HG03139 (cell line): ENCODE data around the gene METTL15.
"Not testable (repeated sequence)": the region's sequence is repeated elsewhere in the genome, so short reads cannot be mapped to it uniquely, and the experiment has no call there.

Experiments
- ATAC-seq: cut with Tn5 transposase; IDR thresholded peaks from one replicate; pipeline ENCODE4 v1.9.1; 2021; ENCODE audit not compliant: unreplicated experiment

The METTL15 gene

DNA sequence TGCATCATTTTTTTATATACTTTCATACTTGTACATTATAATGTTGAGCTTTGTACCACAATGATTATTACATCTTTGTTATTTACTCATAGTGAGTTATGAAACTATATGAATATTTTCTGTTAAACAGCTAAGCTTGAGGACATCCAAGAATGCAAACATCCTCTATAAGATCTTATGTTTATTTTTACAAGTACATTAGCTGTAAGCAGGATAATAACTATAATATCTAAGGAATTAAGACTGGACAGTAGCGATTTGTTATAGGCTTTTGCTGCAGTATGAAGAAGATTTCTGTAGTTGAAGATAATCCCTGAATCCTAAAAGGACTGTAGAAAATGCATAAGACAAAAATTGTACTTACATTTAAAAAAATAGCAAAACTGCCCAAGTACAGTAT lies 176.0 kb downstream of the METTL15 start:
- ATAC-seq: no peak

DNA sequence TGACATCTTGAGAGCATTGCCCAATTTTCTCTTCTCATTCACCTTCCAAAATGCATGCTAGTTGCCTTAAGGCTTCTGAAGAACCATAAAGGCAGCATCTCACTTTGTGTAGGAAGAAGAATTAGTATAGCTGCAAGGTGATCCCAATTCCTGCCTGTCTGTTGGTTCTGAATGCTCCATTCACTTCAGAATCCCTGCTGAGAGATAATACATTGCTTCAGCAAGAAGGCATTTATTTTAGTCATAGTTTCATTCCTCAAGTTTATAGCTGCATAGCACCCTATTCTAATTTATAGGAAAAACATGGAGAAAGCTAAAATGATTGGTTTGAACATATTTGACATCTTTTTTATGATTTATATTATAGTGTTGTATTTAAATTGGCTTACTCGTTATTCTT lies 181.3 kb downstream of the METTL15 start:
- no peak for ATAC-seq

DNA sequence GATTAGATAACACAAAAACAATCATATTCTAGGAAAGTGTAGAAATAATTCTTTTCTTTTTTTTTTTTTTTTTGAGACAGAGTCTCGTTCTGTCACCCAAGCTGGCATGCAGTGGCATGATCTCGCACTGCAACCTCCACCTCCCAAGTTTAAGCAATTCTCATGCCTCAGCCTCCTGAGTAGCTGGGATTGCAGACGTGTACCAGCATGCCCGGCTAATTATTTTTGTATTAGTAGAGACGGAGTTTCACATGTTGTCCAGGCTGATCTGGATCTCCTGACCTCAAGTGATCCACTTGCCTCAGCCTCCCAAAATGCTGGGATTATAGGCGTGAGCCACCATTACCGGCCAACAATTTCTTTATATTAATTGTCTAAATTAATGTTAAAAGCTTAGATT lies 182.8 kb downstream of the METTL15 start:
- ATAC-seq: not testable (repeated sequence)

DNA sequence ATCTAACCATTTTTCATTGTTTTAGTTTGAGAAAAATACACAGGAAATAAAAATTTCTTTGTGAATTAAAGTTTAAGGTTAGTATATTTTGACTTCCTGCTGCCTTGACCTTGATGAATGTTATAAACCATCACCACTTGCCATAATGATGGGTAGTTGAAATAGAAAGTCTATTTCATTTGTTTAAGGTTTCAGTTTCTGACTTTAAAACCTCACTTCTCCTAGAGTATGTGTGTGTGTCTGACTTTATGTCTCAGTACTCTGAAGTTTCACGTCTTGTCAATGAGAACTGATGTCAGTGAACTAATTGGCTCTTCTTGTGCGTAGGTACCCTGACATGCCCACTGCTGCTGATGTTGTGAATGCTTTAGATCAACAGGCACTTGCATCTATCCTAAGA lies 188.2 kb downstream of the METTL15 start:
- ATAC-seq: peak; percentile 90

DNA sequence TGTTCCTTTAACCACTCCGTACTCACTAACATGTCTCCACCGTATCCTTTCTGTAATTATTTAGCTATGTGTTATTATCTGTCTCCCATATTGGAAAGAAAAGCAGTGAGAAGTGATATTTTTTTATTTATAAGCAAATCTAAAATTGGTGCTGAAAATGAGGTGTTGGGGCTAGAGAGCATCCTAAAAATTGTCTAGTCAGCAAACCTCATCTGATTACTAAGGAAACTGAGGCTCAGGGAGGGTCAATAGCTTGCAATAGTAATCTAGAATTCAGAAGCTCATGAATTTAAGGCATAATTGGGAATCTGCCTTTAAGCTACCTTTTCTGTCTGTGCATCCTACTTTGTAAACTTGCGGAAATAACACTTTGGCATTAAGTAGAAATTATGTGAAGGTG lies 190.0 kb downstream of the METTL15 start:
- no peak for ATAC-seq

DNA sequence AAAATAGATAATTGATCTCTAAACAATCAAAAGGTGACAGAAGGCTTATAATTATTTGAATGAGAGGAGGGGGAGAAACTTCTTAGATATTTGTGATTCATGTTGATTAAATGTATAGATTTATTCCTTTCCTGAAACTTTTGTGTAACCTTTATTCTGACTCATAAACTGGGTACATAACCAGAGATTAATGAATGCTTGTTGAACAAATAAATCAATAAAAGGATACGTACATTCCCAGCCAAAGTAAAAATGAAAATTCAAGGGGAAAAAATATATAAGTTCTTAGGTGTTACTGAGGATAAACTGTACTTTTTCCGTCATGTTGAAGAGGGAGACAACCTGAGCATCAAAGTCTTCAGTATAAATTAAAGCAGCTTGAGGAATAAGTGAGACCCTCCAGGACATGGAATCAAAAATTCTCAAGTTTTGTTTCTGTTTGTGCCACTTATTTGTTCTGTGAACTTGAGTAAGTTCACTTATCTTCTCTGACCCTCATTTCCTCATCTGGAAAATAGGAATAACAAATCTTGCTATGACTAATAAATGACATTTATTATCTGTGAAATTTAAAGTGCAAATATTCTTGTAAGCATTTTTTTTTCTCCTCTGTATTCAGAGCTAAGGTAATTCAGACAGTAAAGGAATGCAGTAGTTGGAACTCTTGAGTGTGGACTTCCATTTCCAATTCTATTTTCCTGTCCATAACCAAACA lies 195.4 kb downstream of the METTL15 start:
- ATAC-seq: no peak

DNA sequence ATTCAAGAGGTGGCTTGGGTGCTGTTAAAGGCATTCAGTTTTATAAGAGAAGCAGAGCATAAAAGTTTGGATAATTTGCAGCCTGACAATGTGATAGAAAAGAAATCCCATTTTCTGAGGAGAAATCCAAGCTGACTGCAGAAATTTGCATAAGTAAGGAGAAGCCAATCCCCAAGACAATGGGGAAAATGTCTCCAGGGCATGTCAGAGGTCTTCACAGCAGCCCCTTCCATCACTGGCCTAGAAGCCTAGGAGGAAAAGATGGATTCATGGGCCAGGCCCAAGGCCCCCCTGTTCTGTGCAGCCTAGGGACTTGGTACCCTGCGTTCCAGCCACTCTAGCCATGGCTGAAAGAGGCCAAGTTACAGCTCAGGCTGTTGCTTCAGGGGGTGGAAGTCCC lies 207.3 kb downstream of the METTL15 start:
- no peak for ATAC-seq

DNA sequence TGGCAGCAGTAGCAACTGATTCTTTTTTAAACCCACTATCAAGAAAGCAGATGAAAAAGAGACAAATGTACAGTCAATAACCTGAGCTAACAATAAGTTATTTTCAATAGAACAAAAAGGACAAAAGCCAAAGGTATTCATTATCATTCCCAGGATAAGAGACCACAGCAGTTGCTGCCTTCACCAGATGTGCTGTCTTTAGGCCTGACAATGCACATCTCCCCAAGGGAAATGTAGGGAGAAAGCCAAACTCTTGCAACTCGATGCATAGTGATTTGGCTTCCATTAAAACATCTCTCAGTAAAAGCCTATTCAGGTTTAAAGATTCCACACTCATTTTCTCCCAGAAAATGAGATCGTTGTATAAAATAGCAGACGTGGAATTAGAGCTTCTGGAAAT lies 210.7 kb downstream of the METTL15 start:
- no peak for ATAC-seq

DNA sequence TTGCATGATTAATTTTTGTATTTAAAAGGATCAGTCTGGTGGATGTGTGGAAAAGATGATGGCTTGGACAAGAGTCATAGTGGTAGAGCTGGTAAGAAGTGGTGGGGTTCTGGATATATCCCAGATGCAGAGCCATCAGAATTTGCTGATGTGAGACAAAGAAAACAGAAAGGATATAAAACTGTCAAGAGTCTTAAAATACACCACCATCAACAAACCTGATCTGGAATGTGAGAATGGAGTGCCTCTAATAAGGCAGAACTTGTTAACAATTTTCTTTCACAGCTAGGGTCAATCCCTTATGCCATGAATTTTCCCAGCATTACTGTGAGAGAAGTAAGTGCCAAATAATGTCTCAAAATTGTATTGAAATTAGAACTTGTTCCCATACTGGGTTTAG lies 215.4 kb downstream of the METTL15 start:
- ATAC-seq: no peak

DNA sequence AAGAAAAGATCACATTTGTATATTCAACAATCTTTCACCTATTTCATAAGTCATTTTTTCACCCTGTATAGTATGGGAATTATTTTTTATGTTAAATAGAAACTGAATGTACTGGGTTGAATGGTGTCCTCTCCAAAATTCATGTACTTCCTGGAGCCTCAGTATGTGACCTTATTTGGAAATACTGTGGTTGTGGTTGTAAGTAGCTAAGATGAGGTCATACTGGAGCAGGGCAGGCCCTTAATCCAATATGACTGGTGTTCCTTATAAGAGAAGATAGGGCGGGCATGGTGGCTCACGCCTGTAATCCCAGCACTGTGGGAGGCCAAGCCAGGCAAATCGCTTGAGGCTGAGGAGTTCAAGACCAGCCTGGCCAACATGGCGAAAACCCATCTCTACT lies 224.2 kb downstream of the METTL15 start:
- ATAC-seq: not testable (repeated sequence)

DNA sequence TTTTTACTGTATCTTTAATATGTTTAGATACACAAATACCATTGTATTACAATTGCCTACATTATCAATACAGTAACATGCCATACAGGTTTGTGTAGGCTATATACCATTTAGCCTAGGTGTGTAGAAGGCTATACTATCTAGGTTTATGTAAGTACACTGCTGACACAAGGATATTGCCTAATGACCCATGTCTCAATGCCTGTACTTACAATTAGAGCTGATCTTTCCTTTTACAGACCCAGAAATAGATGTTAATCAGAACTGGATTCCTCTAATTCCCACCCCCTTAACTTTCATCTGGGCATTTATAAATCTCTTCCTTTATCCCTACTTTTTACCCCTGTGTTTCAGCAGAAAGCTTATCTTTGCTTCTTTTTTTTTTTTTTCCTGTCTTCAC lies 229.5 kb downstream of the METTL15 start:
- ATAC-seq: no peak

DNA sequence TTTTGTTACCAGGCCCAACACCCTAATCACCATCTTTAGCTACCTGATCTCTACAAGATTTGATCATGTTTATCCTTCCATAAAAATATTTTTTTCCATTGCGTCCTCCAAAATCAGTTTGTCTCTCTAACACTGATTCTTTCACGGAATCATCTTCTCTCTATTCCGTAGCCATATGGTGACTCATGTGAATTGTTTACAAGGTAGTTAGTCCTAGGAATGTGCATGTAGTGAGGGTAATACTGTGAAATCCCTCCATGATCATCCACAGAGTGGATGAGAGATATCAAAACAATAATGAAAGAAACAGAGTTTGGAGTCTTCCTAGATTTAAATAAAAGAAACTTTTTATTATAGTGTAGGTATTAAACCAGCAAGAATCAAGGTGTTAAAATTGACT lies 230.2 kb downstream of the METTL15 start:
- ATAC-seq: no peak

DNA sequence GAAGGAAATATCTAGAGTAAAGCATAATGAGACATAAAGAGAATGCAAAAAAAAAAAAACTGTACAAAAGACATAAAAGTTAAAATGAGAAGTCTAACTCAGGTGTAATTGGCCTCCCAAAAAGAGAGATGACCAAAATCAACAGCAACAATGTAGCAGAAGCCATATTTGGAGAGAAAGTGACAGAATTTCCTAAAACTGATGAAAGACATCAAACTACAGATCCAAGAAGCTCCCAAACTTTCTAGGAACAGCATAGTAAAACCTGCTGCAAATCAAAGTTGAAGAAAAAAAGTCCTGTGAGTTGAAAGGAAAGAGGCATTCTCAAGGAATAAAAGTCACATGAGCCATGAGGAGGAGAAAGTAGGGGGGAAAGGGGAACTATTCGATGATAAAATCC lies 231.3 kb downstream of the METTL15 start:
- no peak for ATAC-seq

DNA sequence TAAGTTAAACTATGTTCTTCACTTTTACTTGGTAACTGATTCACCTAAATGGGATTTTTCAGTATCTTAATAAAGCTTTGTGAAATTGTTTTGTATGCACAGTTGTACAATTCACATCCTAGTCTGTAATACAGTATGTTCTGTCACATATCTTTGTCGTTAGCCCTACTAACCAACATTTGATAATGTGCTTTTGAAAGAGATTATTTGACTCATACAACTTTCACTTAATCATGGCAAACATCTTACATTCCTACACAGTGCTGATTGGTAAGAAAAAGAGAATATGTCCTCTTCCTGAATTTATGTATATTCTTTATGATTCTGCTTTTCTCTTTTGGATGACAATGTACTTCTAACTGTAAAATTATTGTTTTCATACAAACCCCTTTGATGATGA lies 234.5 kb downstream of the METTL15 start:
- ATAC-seq: no peak

DNA sequence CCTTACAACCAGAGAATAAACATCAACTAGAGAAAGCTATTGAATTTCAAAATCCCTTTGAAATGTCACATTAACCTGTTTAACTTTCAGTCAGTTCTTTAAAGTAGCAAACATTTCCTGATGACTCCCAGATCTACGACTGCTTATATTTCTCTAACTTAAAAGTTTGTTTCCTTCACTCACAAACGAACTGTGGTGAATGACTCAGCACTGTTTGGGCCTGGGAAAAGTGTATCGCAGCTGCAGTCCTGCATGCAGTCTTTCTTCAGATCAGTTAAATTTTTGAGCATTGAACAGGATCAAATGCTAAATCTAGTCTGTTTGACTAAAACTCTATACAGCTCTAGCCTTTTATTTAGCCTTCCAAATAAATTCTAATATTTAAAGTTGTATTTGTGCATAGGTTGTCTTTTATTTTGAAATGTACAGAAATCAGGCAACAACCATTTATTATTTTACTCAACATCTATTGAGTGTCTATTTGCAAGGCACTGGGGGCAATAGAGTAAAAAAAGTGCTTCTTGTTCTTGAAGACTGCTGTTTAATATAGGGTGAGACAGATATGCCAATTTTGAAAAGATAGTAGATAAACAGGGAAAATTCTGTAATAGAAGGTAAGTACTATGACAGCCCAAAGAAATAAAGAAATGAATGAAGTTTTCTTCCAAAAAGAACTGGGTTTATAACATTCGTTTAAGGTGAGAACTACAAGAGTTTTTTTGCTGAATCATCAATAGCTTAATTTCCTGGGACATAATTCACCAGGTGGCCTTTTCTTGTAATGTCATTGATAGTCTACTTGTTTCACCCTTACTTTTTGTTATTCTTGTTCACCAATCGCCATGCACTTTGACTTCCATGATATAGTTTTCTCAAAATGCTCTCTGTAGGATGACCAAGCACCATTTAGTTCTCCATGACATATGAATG lies 235.4 kb downstream of the METTL15 start:
- no peak for ATAC-seq

DNA sequence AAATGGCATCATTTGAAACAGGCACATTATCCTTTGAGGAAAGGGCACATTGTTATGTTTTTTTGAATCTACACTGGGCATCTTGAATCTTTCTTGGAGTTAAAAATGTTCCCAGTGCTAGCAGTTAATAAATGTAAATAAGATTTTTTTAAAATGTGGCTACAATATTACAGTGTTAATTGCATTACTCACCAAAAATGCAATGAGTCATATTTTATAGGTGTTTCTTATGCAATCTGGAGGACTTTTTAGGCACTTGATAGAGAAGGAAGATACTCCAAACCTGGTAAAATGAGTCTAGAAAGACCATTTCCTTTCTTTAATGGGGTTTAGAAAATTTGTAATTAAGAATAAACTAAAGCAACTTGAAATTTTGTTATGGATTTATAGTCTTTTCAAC lies 238.0 kb downstream of the METTL15 start:
- no peak for ATAC-seq

DNA sequence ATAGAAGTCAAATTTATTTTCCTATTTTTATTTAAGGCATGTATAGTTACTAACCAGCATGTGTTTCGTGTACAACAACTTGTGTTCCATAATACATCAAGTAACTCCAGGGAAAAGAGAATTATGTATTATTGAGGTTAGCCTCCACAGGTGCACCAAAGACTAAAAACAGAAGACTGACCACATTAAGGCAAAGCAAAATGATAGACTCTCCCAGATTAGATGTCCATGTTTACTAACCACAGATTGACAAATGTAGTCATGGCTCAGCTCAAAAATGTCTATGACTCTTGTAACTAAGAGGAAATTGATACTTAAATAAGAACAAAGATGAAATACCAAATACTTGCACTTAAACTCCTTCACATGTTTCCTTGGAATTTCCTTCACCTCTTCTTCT lies 238.5 kb downstream of the METTL15 start:
- no peak for ATAC-seq

DNA sequence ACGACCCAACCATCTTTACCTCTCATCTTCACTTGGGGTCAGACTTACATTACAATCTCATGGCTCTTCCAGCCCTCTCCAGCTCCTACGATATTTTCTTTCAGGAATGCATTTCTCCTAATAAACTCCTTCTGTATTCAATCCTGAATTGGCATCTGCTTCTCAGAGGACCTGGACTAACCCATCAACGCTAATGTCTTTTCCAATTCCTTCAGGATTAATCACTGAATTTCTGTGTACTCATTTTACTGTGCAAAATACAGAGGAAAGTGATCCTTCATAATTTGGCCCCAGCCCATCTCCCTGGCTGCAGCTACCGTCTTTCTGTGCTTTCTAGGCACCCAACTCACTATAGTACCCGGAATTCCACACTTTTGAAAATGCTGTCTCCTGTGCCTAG lies 239.2 kb downstream of the METTL15 start:
- no peak for ATAC-seq

DNA sequence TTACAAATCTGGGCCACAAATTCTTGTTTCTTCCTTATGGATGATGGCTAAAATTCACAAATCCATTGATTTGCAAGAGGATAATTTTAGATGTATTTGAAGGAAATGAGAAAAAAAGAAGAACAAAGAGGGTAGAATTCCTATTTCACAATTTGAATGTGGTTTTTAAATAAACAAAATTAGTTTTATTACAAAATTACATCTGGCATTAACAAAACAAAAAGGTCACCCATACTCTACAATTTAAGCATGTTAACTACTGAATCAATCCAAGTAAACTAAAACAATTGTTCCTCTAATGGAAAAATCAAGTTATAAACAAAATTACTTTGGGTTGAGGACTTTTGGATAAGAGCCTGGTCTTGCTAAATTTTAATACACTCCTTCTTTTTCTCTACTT lies 242.0 kb downstream of the METTL15 start:
- ATAC-seq: no peak

DNA sequence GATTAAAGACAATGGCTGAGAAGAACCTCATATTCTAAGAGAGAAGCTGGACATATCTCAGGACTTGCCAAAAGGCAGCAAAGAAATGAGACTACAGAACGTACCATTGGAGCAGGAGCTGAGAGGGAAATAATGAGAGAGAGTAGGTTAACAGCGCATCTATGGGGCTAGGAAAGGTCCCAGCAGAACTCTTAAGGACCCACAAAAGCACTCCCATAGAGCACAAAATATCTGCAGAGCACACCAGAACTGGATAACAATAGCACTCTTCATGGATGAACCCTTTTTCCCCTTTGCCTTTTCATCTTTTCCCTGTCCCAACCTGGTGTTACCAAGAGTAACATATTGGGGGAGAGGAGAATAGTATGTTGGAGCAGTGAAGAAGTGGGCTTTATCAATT lies 245.8 kb downstream of the METTL15 start:
- ATAC-seq: no peak

DNA sequence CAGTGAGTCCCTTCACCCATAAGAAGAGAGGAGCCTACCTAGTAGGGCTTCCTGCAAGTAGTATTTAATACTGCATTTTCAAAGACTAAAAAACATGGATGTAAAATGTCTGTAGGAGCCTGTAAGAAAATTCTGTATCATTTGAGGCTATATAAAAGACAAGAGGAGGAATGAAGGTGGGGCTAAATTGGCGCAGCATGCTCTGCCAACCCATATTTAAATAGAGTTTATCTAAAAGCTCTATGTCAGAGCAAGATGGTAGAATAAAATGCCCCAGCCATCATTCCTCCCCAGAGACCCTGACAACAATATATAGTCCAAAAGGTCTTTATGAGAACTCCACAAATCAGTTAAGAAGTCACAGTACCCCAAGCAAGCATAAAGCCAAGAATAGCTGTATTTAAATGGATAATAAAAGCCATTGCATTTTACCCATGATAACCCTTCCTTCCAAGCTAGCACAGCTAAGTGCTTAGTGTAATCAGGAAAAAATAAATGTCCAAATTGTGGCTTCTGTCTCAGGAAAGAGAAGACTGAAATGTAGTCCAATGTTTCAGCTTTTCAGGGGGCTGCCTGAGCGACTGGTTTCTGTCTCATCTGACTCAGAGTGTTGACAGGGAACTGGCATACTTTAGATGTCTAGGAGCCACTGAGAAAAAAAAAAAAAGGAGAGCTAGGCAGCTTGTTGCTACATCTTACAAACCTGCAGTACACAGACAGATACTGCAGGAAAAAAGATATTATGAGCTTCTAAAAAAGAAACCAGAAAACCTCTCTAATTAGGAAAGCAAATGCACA lies 258.6 kb downstream of the METTL15 start:
- ATAC-seq: no peak

DNA sequence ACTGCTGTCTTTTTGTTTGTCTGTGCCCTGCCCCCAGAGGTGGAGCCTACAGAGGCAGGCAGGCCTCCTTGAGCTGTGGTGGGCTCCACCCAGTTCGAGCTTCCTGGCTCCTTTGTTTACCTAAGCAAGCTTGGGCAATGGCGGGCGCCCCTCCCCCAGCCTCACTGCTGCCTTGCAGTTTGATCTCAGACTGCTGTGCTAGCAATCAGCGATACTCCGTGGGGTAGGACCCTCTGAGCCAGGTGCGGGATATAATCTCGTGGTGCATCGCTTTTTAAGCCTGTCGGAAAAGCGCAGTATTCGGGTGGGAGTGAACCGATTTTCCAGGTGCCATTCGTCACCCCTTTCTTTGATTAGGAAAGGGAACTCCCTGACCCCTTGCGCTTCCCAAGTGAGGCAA lies 269.9 kb downstream of the METTL15 start:
- not testable (repeated sequence) for ATAC-seq
